ENCODE results near the gene THSD4.
"Not testable (repeated sequence)": the region's sequence is repeated elsewhere in the genome, so short reads cannot be mapped to it uniquely, and the experiment has no call there.

Gene THSD4

DNA sequence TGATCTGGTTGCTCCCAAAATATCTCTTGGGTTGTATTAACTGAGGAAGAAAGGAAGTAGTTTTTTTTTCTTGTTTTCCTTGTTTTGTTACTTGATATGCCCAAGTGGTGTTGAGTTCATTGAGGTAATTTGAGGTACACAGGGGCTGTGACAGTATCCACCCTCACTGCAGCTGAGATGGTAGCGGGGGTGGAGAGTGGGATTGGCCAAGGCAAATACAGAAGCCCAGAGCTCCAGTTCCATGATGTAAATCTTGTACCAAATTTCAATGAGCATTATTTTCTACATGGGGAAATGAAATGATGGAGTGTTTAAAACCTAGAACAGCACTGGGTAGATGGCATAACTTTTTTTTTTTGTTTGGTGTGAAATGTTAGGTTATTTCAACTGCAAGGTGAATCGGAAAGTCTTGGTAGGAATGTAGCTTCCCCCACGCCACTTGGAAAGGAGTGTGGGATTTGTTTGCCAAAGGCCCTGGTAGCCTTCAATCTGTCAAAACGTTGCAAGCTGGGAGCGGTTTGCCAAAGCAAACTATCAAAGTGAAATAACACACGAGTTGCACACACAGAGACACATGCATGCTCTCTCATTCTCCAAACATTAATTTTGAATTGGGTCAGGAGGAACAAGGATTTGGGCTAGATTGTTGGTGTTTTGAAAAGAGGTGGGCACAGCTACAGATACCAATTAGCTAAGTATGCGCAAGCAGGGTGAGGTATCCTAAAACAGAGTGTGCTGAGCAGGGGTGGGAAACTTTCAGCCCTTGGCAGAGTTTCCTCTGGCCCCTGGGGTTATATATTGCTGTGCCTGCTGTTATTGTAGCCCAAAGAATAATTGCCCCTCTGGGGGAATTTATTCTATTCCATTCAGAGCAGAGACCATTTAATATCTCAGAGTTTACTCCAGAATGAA is 34.6 kb downstream of the THSD4 start:
- DNase-seq (ENCODE audit: low read depth), result no peak

DNA sequence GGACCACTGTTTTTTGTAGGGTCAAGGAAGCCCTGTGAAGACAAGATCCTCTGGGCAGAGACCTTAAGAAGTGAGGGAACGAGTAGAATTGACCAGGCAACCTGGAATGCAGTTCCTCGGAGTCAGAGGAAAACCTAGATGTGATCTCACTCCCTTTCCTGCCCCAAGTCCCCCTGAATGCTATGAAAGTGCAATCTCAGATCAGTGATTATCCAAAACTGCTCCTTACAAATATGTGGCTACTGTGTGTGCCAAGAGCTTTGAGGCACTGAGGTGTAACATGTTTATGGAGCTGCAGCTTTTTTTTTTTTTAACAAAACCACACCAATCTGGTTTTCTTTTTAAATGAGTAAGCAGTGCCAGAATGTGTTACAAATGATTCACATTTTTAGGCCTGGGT is 35.8 kb downstream of the THSD4 start:
- no peak for DNase-seq (ENCODE audit: low read depth)

DNA sequence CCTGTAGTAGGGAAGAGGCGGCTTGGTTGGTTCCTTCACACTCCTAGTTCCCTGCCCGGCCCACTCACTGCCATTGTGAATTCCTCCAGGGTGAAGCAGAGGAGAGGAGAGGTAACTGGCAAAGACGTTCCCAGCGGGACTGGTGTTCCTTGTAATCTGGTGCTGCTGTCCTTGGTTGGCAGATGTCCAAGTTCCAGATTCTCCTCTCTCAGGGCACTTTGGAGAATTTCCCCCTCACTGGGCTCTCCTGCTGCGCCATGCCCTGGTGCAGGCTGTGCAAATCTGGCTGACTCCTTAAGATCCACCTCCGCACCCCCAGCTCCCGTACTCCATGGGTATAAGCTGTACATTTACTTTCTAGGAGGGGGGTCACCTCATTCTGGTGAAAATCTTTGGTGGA is 37.3 kb downstream of the THSD4 start:
- no peak for DNase-seq (ENCODE audit: low read depth)

DNA sequence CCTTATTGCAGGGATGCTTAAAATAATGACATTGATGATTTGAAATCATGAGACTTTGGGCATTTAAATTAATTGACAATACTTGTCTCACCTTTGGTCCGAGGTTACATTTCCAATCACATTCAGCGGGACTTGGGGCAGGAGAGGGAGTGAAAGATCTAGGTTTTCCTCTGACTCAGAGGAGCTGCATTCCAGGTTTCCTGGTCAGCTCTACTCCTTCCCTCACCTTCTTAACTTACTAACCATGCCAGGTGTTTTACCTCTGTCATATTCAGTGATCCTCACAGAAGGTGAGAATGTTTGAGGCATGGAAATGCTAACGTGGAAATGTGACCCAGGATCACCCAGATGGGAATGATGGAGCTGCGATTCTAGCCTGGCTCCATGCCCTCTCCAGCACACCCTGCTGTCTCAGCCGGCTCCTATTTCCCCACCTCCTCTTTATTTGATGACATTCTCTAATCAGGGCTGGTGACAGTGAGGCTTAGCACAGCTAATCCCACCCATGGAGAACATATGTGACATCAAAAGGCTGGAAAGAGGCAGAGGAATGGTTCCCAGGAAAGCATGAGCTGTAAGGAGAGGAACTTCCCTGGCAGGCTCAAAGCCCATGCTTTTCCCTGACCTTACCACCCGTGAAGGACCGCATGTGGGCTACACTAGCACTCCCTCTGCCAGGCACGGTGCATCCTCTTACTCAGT is 38.7 kb downstream of the THSD4 start:
- no peak for DNase-seq (ENCODE audit: low read depth)

DNA sequence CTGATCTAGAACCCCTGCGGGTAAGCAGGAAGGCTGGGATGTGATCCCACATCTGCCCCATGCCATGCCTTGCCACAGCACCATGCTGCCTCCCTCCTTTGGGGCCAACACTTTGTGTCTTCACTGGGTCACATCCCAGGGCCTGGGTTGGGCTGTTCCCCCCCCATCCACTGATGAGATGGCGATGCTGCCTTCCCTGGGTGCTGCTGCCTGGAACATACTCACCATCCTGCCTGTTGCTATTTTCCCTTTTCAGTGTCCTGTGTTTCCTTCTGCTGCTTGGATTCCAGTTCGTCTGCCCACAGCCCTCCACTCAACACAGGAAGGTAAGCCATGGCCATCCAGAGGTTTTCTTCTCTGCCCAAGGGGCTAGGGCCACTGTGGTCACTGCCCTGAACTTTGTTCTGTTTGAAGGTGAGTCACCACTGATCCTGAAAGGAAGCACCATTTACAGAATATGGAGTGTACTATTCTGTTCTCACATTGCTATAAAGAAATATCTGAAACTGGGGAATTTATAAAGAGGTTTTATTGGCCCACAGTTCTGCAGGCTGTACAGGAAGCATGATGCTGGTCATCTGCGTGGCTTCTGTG is 39.4 kb downstream of the THSD4 start:
- DNase-seq (ENCODE audit: low read depth), result no peak

DNA sequence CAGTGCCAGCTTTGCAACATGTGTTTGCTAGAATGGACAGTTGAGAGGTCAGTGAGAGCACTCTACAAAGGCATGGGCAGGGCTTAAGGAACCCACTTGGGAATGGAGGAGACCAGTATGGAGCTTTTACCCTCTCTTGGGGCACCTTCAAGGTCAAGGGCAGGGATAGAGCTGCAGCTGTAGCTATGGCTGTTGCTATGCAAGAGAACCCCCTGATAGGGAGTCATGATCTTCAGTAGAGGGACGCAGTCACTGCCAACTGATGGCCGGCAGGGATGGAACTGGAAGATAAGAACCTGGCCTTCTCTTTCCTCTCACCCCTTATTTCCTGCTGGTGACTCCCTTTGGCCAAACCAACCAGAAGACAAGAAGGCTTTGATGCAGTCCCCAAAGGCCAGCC is 40.3 kb downstream of the THSD4 start:
- DNase-seq (ENCODE audit: low read depth), result no peak

DNA sequence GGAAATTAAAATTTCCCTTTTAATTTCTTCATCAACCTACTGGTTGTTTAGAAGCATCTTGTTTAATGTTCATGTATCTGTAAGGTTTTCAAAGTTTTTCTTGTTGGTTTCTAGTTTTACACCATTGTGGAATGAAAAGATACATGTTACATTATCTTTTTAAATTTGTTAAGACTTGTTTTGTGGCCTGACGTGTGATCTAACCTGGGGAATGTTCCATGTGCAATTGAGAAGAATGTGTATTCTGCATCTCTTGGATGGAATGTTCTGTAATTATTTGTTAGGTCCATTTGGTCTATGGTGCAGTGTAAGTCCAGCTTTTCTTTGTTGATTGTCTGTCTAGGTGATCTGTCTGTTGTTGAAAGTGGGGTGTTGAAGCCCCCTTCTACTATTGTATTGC is 45.7 kb downstream of the THSD4 start:
- no peak for DNase-seq (ENCODE audit: low read depth)

DNA sequence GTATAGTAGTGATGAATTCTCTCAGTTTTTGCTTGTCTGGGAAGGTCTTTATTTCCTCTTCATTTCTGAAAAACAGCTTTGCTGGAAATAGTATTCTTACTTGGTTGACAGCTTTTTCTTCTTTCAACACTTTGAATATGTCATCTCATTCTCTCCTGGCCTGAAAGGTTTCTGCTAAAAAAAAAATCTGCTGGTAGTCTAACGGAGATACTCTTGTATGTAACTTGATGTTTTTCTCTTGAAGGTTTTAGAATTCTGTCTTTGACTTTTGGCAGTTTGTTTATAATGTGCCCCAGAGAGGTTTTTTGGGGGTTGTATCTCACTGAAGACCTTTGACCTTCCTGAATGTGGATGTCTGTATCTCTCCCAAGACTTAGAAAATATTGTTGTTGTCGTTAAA is 47.0 kb downstream of the THSD4 start:
- DNase-seq (ENCODE audit: low read depth), result no peak

DNA sequence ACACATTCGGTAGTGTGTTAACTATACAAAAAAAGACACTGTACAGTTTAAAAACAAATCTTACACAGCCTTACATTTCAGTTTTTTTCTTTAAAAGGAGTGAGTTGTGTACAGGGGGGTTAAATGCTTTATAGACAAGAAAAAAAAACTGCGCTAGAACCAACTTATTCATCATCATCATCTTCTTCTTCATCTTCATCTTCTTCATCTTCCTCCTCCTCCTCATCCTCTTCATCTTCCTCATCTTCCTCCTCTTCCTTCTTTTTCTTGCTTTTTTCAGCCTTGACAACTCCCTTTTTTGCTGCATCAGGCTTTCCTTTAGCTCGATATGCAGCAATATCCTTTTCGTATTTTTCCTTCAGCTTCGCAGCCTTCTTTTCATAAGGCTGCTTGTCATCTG is 49.3 kb downstream of the THSD4 start:
- DNase-seq (ENCODE audit: low read depth), result not testable (repeated sequence)

DNA sequence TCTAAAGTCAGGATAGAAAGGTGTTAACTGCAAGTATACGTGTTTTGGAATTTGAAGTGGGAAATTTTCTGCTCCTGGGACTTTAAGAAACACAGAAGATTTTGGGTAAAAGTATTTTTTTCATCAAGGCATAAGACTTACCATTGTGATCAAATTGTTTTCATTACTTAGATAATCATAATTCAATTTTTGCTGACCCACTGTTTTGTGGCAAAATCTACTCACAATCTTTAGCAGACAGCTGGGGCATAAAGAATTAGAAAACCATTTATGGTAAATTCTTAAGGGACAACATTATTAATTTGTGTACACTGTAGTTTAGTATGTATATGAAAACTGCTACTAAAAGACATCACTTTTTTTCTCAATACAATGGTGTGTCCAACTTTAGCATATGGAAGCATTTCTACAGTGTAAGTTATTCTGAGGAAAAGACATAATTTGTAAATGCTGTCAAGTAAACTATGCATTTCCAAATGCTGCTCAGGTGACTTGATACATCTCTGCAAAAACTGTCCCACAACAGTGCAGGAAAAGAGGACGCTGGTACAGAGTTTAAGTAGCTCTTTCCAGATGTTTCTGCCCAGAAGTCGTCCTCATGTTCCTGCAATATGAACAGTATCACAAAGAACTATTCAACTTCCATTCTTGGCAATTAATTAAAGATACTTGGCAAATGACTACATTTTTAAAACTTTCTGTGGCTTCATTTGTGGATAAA is 52.3 kb downstream of the THSD4 start:
- no peak for DNase-seq (ENCODE audit: low read depth)

DNA sequence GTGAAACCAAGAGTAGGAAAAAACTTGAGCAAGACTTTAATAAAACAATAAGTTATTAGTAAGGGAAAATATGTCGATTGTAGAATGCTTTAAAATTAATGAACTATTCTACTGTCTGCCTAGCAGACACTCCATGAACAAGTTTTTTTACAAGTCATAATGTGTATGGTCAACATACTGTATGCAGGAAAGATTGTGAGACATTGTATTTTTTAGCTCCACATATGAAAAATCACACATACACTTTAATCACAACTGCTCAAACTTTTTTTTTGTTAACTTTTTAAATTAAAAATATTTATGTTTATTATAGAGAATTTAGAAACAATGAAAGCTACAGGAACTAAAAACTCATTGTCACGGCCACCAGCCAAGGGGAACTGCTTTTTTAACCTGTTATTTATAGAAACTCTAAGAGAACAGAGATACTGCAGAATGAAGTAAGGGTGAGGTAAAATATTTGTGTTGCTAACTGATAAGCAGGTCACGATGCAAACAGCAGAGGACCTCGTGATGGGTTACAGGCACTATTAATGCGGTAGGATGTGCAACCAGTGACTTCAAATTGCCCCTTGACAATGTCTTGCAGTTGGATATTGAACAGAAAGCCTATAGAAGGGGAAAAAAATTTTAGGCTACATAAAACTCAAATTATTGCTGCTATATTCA is 53.0 kb downstream of the THSD4 start:
- DNase-seq (ENCODE audit: low read depth), result no peak

DNA sequence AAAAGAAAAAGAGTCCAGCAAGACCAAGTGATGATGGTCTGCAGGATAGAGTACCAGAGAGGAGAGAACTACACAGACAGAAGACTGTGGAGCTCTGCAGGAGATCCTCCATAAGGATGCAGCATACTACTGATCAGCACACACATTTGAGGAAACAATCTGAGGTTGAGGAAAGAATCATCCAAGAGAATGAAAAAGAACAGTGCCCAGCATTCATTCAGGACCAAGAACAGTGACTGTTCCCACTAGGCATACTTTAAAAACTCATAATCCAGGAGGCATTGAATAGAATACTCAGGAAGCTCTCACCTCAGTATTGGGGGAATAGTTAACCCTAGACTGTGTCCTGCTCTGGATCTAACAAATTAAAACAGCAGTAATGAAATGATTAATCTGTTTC is 54.9 kb downstream of the THSD4 start:
- no peak for DNase-seq (ENCODE audit: low read depth)

DNA sequence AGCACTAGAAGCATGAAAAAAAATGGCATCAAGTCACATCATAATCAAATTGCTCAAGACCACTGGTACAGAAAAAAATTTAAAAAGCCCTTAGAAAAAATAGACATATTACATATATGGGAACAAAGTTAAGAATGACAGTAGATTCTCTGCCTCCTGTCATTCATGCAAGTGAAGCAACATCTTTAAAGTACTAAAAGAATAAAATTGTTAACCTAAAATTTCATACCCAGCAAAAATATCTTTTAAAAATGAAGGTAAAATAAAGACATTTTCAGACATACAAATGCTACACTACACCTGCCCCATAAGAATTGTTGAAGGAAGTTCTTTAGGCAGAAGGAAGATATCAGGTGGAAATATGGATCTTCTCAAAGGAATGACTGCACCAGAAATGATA is 55.9 kb downstream of the THSD4 start:
- DNase-seq (ENCODE audit: low read depth), result no peak

DNA sequence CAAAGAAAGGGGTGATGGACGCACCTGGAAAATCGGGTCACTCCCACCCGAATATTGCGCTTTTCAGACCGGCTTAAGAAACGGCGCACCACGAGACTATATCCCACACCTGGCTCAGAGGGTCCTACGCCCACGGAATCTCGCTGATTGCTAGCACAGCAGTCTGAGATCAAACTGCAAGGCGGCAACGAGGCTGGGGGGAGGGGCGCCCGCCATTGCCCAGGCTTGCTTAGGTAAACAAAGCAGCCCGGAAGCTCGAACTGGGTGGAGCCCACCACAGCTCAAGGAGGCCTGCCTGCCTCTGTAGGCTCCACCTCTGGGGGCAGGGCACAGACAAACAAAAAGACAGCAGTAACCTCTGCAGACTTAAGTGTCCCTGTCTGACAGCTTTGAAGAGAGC is 59.1 kb downstream of the THSD4 start:
- DNase-seq (ENCODE audit: low read depth), result not testable (repeated sequence)

DNA sequence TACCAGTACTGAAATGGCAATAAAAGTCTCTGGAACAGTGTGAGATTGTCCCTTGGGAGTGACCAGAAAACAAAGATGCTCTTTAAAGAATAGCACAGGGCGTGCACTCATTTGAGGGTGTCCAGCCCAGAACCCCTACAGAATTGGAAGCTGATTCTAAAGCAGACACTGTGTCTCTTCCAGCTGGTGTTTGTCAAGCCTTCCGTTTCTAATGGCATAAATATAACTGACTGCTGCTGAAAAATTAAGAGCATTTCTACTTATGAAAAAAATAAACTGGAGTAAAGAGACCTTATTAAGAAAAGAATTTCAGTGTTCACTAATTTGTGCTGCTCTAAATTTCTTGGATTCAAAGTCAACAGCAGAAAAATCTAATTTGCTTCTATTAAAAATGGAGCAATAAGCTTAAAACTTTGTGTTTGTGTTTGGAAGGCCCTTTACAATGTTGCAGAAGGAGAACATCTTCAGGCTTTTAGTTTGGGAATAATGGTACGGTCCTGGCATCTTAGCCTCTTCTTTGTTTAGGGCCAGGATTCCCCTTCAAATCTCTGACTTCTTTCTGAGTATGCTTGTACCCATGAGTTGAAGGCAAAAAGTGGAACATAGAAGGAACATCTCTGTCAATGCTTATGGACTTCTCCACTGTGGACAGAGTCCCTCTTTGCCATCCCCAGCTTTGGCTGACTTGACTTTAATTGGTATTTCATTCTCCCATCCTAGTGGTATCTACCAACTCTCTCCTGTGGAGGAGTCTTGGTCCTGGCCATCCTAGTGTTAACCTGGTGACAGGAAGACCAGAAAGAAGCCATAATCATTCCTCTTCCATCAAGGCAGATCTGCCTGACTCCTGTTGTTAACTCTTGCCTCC is 65.9 kb downstream of the THSD4 start:
- no peak for DNase-seq (ENCODE audit: low read depth)

DNA sequence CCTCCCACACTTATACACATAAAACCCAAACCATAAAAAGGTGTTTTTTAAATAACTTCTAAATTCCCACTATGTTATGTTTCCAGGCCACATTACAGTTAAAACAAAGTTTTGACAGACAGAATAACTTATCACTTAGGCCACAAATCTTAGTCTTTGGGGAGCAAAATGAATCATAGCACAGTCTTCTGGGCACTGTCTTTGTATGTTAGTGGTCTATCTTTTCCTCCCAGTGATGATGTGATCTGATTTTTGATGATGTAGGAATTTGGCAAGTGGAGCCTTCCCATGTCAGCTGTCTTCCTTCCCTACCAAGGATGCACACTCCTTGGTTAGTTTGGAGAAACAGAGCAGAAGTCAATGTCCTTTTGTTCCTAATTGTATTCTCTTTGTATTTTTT is 67.3 kb downstream of the THSD4 start:
- DNase-seq (ENCODE audit: low read depth), result no peak

DNA sequence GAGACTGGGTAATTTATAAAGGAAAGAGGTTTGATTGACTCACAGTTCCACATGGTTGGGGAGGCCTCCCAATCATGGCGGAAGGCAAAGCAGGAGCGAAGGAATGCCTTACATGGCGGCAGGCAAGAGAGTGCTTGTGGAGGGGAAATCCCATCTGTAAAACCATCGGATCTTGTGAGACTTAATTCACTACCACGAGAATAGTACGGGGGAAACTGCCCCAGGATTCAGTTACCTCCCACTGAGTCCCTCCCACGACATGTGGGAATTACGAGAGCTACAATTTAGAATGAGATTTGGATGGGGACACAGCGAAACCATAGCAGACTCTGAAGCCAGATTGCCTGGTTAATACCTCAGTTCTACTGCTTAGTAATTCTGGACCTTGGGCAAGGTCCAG is 67.8 kb downstream of the THSD4 start:
- no peak for DNase-seq (ENCODE audit: low read depth)

DNA sequence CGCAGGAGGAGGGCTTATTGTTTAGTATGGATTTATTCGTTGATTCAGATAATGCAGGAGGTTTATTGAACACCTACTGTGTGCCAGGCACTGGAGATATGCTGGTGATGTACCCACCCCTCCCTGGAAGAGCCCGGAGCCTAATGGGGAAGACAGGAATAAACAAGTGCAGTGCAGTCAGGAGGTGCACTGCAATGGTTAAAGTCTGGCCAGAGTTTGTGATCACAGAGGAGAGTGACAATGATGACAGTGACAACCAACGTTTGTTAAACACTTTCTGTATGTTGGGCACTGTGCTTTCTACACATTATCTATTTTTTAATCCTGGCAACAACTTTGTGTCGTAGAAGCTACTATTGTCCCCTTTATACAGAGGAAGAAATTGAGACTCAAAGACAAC is 70.4 kb downstream of the THSD4 start:
- no peak for DNase-seq (ENCODE audit: low read depth)

DNA sequence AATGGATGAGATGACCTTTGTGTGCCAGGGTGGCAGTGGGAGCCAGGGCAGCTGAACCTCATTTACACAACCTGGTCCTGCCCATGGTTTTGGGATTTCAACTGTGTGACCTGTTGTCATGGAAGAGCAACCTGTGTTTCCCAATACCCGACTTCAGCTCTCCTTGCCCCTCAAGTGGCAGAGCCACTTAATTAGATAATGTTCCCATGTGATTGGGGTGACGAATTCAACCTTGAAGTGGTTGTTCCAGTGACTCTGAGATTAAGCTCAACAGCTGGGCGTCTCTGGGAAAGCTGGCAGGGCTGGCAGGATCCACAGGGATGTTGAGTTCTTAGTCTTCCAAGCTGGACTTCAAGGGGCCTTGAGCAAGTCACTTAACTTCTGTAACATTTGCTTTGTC is 71.0 kb downstream of the THSD4 start:
- no peak for DNase-seq (ENCODE audit: low read depth)

DNA sequence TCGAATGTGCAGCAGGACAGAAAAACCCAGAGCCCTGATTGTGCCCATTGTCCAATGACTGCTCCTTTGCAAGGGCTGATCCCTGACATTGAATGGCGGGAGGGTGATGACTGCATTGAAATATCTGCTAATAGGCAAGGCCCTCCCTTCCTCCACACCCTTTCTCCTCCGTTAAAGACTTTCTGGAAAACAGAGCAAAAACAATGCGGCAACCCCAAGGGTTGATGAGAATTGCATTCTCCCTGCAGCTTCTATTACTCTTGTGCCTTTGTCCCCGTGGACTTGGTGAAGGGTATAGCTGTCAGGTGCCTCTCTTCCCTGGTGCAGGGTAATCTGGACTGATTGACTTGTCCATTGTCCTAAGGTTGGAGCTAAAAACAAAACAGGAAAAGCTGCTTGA is 71.8 kb downstream of the THSD4 start:
- no peak for DNase-seq (ENCODE audit: low read depth)

DNA sequence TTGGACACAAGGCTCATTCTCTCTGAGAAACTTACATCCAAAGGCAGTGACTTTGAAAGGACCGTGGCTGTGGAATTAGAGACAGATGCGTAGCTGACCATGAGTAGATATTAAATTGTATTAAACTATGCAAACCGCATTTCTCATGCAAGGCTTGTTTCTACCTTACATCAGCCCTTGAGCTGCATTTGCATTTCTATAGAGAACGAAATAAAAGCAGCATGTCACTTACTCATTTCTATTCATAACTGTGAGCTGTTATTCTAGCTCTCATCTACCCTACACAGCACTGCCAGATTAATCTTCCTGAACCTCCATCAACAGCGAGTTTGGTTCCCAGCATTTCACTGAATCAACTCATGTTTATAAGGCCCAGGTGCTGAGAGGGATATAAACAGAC is 72.3 kb downstream of the THSD4 start:
- no peak for DNase-seq (ENCODE audit: low read depth)
